GM12891 (cell line): ENCODE measurements around the gene EVA1A.
A peak's percentile ranks its signal among the peaks of the same experiment; 100 is the strongest.

ENCODE experiments used
- DNase-seq: peaks from one replicate; pipeline ENCODE4 v3.0.0; 2011; ENCODE audit warnings: low spot score; ENCODE audit not compliant: insufficient read length
- FAIRE-seq: peaks from 2 replicates; lab custom pipeline; 2011; peaks lifted over from hg19 to GRCh38; lab: Jason Lieb, UNC
- PAX5 ChIP-seq: IDR thresholded peaks from 2 replicates; pipeline ENCODE4 v1.6.1; 2011; ENCODE audit warnings: low read length, moderate library complexity, mild to moderate bottlenecking; ENCODE audit not compliant: insufficient read depth, severe bottlenecking
- POLR2A ChIP-seq: IDR thresholded peaks from 2 replicates; pipeline ENCODE4 v1.6.1; 2011; ENCODE audit warnings: low read depth, low read length, control low read depth
- POLR2AphosphoS5 ChIP-seq: IDR thresholded peaks from 2 replicates; pipeline ENCODE4 v1.6.1; 2011; ENCODE audit warnings: low read depth, low read length, control low read depth
- POU2F2 ChIP-seq: IDR thresholded peaks from 2 replicates; pipeline ENCODE4 v1.6.1; 2011; ENCODE audit warnings: low read depth, mild to moderate bottlenecking, control low read depth, low read length, moderate library complexity
- SPI1 ChIP-seq: IDR thresholded peaks from 2 replicates; pipeline ENCODE4 v1.6.1; 2011; ENCODE audit warnings: low read depth, low read length, control low read depth
- TAF1 ChIP-seq: IDR thresholded peaks from 2 replicates; pipeline ENCODE4 v1.6.1; 2011; ENCODE audit warnings: low read depth, low read length, control low read depth

Gene EVA1A

GRCh38 chr2:75541430-75541829, 19.3 kb downstream of the EVA1A start:
- FAIRE-seq (no peak), DNase-seq (no peak)
- TF ChIP-seq POLR2AphosphoS5, result no peak
- no peak for TF ChIP-seq POLR2A
- TF ChIP-seq PAX5, result no peak
- TF ChIP-seq SPI1, result no peak
- TF ChIP-seq TAF1, result no peak
- no peak for TF ChIP-seq POU2F2

GRCh38 chr2:75540994-75541393, 19.7 kb downstream of the EVA1A start:
- DNase-seq (no peak), FAIRE-seq (no peak)
- TF ChIP-seq POLR2AphosphoS5, result no peak
- no peak for TF ChIP-seq POLR2A
- TF ChIP-seq TAF1, result no peak

GRCh38 chr2:75539955-75540716, 20.6 kb downstream of the EVA1A start:
- TF ChIP-seq SPI1 (no peak), POU2F2 (no peak), POLR2A (no peak), TAF1 (no peak), POLR2AphosphoS5 (no peak), PAX5 (no peak)
- DNase-seq (no peak), FAIRE-seq (no peak)

- FAIRE-seq (no peak), DNase-seq (no peak)
- no peak for TF ChIP-seq SPI1
- TF ChIP-seq PAX5, result no peak
- TF ChIP-seq TAF1, result no peak
- TF ChIP-seq POLR2AphosphoS5, result no peak
- TF ChIP-seq POU2F2, result no peak
- no peak for TF ChIP-seq POLR2A
These were observed 21.9 kb downstream of the EVA1A start for GRCh38 chr2:75538521-75539490.

- FAIRE-seq (no peak), DNase-seq (no peak)
- TF ChIP-seq POU2F2 (no peak), PAX5 (no peak), POLR2AphosphoS5 (no peak), POLR2A (no peak), TAF1 (no peak), SPI1 (no peak)
These were observed 23.1 kb downstream of the EVA1A start for GRCh38 chr2:75537658-75538057.

- FAIRE-seq, result no peak
- TF ChIP-seq SPI1 (no peak), POU2F2 (no peak)
- DNase-seq, result no peak
These were observed 27.6 kb downstream of the EVA1A start for GRCh38 chr2:75533135-75533534.

- TF ChIP-seq SPI1 (peak; percentile 53; the same call in 1 of the 2 replicates), POLR2A (no peak), TAF1 (no peak)
- DNase-seq, result no peak
- no peak for FAIRE-seq
These were observed 28.3 kb downstream of the EVA1A start for GRCh38 chr2:75532488-75532887.

GRCh38 chr2:75528221-75528977, 32.3 kb downstream of the EVA1A start:
- TF ChIP-seq SPI1 (no peak), POLR2A (no peak), POLR2AphosphoS5 (no peak), POU2F2 (no peak), PAX5 (no peak), TAF1 (no peak)
- FAIRE-seq (no peak), DNase-seq (no peak)

GRCh38 chr2:75527676-75528075, 33.1 kb downstream of the EVA1A start:
- DNase-seq (no peak), FAIRE-seq (no peak)
- TF ChIP-seq SPI1, result no peak
